NCI-H1417 (cell line): ENCODE results near the gene IL34.
"Not testable (repeated sequence)": the region's sequence is repeated elsewhere in the genome, so short reads cannot be mapped to it uniquely, and the experiment has no call there.

ENCODE experiments used
- DNase-seq, 3 experiments: peaks; one replicate each; lab custom pipeline; 2025; lab: John Stamatoyannopoulos, UW

The IL34 gene

GRCh38 chr16:70658921-70659320, 12.6 kb downstream of the IL34 start:
- DNase-seq, result no peak

GRCh38 chr16:70659546-70659945, 13.2 kb downstream of the IL34 start:
- DNase-seq, result no peak

GRCh38 chr16:70659953-70660671, 13.8 kb downstream of the IL34 start:
- no peak for DNase-seq

GRCh38 chr16:70660672-70661350, 14.5 kb downstream of the IL34 start:
- DNase-seq, result no peak

- no peak for DNase-seq
Observed at GRCh38 chr16:70661534-70661917, 15.2 kb downstream of the IL34 start.

GRCh38 chr16:70661918-70662641, 15.7 kb downstream of the IL34 start:
- DNase-seq, result no peak

- DNase-seq, result no peak
Observed at GRCh38 chr16:70662991-70663523, 16.7 kb downstream of the IL34 start.

GRCh38 chr16:70663524-70664324, 17.4 kb downstream of the IL34 start:
- no peak for DNase-seq

- DNase-seq, result no peak
Observed at GRCh38 chr16:70664325-70665112, 18.2 kb downstream of the IL34 start.

GRCh38 chr16:70665113-70665694, 18.8 kb downstream of the IL34 start:
- no peak for DNase-seq

- DNase-seq, result no peak
Observed at GRCh38 chr16:70665806-70666735, 19.7 kb downstream of the IL34 start.

- no peak for DNase-seq
Observed at GRCh38 chr16:70670175-70670574, 23.8 kb downstream of the IL34 start.

GRCh38 chr16:70670938-70671337, 24.6 kb downstream of the IL34 start:
- DNase-seq, result not testable (repeated sequence)

- DNase-seq, result no peak
Observed at GRCh38 chr16:70674221-70675014, 28.1 kb downstream of the IL34 start.

GRCh38 chr16:70675851-70676513, 29.6 kb downstream of the IL34 start:
- DNase-seq, result no peak

GRCh38 chr16:70676675-70677498, 30.5 kb downstream of the IL34 start:
- DNase-seq, result no peak

GRCh38 chr16:70677499-70678120, 31.3 kb downstream of the IL34 start:
- no peak for DNase-seq
